NOMO-1 treated with dmso at 0.1 percent for 144 hours (cell line): ENCODE results near the gene PKD2L1.
"Not testable (repeated sequence)": the region's sequence is repeated elsewhere in the genome, so short reads cannot be mapped to it uniquely, and the experiment has no call there.

Source experiments
- DNase-seq: peaks from one replicate; lab custom pipeline; 2025; ENCODE audit not compliant: unreplicated experiment; lab: John Stamatoyannopoulos, UW

PKD2L1 gene

DNA sequence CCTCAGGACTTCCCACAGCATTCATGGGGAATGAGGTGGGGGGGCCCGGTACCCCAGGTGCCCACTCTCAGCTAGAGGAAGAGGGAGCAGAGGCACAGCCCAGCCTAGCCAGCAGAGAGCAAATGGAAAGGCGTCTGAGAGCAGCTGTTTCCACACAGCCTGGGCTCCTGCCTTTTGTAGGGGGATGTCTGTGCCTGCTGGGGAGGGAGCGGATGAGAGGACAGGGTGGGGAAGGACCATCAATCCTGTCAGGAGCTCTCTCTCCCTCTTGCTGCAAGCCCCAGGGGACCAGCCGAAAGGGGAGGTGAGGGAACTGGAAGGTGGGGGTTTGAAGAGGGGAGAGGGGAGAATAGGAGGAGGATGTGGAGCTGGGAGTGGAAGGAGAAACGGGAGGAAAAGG is at the start of gene PKD2L1:
Gene PKD2L1, minus strand, starts transcription at position 150 of the 400 bp plus-strand sequence. Its CDS starts 125 bp downstream, at position 25.
- DNase-seq = no peak

DNA sequence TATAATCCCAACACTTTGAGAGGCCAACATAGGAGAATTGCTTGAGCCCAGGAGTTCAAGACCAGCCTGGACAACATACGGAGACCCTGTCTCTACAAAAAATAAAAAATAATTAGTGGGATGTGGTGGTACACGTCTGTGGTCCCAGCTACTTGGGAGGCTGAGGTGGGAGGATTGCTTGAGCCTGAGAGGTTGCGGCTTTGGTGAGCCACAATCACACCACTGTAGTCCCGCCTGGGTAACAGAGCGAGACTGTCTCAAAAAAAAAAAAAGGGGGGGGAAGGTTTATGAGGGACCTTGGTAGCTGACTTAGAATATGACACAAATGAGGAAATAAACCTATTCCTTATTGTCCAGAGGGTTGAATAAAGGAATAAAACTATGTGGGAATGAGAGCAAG is 47.8 kb upstream of the PKD2L1 start:
- no peak for DNase-seq

DNA sequence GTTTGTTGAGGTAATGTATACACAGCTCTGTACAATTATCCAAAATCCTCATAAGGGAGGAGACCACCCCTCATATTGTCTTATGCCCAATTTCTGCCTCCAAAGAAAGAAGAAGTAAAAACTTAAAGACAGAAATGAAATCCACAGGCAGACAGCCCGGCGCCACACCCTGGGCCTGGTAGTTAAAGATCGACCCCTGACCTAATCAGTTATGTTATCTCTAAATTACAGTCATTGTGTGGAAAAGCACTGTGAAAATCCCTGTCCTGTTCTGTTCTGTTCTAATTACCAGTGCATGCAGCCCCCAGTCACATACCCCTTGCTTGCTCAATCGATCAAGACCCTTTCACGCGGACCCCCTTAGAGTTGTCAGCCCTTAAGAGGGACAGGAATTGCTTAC is 46.6 kb upstream of the PKD2L1 start:
- DNase-seq = not testable (repeated sequence)

DNA sequence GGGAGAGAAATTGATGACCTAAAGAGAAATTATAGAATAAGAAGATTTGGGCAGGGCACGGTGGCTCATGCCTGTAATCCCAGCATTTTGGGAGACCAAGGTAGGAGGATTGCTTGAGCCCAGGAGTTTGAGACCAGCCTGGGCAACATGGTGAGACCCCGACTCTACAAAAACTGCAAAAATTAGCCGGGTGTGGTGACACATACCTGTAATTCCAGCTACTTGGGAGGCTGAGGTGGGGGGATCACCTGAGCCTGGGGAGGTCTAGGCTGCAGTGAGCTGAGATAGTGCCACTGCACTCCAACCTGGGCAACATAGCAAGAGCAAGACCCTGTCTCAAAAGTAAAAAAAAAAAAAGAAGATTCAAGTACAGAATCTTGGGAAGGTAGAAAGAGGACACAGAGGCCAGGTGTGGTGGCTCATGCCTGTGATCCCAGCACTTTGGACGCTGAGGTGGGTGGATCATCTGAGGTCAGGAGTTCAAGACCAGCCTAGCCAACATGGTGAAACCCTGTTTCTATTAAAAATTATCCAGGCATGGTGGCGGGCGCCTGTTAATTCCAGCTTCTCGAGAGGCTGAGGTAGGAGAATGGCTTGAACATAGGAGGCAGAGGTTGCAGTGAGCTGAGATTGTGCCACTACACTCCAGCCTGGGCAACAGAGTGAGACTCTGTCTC is 44.8 kb upstream of the PKD2L1 start:
- not testable (repeated sequence) for DNase-seq

DNA sequence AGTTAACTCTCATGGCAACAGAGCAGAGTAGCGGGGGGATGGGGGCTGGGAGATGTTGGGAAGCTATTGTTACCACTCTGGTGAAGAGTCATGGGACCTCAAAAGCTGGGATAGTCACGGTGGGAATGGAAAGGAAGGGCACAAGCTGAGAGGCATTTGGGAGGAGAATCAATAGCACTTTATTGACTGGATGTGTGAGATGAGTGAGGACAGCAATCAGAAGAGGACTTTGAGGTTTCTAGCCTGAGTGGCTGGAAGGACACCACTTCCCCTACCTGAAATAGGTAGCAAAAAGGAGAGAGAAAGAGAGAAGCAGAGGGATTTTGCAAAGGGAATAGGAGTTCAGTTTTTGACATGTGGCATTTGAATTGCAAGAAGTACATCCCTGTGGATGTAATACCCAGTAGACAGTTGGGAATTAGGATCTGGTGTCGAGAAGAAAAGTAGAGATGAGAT is 44.2 kb upstream of the PKD2L1 start:
- no peak for DNase-seq

DNA sequence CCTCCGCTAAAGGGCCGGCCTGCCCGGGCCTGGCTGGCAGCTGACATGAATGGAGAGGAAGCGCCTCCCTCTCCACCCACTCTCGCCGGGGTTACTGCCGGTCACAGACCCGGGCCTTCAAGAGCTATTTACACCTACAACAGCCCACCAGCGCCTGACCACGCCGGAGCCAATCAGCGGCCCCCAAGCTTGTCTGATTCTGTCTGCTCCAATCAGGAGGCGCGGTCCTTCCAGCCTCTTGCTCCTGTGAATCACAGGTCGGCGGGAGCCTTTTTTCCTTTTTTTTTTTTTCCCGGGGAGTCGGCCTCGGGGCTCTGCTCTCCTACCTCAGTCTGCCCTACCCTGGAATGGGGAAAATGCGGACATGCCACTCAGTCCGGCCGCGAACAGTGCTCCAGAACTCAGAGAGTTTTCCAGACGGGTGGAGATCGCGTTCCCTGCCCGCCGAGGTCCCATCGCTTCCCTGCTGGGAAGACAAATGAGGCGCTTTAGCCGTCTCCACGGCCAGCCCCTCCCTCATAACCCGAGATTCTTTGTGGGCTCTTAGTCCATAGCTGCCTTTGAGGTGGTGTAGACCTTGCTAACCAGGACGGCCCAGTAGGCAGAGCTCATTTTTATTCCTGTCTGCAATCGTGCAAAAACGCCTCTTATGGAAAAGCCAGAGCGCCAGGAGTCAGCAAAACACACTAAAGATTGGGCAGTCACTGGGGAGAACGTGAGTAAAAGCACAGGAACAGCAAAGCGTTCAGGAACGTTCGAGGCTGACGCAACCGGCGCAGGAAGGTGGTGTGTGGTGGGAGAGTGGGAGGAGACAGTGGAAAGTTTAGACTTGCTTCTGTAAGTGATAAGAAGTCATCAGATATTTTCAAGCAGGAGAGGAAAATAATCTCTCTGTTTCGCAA is 43.5 kb upstream of the PKD2L1 start:
- DNase-seq = peak; percentile 93

DNA sequence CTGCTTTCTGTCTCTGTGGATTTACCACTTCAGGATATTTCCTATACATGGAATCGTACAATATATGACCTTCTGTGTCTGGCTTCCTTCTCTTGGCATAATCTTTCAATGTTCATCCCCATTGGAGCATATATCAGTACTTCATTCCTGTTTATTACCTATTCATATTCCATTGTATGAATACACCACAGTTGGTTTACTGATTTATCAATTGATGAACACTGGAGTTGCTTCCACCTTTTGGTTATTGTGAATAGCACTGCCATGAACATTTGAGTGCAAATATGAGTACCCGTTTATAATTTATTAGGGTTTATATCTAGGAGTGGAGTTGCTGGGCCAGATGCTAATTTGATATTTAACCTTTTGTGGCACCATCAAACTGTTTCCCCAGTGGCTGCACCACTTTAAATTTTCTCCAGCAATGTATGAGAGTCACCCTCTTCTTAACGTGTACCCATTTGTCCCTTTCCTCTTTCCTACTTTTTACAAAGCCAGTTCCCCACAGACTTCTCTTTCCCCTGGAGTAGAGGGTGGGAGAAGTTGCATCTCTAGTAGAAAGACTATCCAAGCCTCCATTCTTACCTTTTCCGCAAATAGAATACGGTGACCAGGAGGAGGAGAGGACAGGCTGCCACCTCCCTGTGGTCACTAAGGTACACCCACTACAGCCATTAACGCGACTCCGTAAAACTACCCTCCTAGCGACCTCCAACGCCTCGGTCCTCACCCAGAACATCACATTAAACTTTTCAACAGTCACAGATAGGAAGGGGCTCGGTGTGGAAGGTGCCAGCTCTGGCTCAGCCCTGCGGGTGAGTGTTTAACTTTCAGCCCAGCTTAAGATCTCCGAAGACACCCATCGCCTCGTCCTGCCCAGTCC is 42.6 kb upstream of the PKD2L1 start:
- no peak for DNase-seq

DNA sequence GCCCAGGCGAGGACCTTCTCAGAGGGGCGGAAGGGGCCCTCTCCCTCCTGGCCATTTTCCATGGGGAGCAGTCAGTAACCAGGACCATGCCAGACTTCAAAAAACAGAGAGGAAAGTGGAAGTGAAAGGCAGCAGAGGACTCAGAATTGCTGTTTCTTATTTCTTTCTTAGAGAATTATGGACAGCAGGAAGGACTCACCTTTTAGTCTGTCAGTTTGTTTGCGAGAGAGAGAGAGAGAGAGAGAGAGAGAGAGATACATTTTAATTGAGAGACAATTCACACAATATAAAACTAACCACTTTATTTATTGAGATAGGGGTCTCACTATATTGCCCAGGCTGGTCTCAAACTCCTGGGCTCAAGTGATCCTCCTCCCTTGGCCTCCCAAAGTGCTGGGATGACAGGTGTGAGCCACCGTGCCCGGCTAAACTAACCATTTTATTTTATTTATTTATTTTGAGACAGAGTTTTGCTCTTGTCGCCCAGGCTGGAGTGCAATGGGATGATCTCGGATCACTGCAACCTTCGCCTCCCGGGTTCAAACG is 41.5 kb upstream of the PKD2L1 start:
- DNase-seq = no peak

DNA sequence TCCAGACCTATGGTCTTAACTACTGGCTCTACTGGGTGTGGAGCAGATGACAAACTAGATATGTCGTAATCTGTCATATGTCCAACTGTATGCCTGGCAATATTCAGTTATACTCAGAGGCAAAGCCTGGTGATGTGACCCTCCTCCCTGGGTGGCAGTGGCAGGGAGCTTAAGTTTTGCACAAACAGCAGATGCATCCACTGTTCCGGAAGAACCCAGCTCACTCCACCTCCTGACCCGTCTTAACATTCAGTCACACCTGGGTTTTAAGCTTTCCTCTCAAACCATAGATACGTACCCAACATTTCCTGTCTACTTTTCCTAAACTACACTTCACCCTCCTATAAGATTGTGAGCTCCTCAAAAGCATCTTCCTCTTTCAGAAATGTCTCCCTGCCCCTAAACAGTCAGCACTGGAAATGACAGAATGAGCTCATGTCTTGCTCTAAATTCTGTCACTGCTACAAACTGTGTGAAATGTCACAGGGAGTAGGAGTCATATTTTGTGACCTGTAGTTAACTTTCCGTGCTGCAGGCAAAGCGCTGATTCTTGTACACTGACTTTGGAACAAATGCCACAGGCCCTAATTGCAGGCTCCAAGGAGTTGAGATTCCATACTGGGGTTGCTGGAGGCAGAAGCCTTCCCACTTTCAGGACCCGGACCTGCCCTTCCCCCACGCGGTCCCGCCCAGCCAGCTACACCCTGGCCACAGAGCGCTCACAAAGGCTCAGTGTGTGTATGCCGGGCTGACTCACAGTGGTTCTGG is 40.9 kb upstream of the PKD2L1 start:
- DNase-seq = peak; percentile 80

DNA sequence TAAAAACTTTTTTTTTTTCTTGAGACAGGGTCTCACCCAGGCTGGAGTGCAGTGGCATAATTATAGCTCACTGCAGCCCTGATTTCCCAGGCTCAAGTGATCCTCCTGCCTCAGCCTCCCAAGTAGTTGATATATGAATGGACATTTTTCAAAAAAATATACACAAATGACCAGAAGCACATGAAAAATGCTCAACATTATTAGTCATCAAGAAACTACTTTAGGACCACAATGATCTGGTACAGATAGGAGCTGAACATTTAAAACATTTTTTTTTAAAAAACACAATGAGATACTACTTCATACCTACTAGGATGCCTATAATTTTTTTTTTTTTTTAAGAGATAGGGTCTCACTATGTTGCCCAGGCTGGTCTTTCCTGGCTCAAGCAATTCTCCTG is 38.7 kb upstream of the PKD2L1 start:
- no peak for DNase-seq

DNA sequence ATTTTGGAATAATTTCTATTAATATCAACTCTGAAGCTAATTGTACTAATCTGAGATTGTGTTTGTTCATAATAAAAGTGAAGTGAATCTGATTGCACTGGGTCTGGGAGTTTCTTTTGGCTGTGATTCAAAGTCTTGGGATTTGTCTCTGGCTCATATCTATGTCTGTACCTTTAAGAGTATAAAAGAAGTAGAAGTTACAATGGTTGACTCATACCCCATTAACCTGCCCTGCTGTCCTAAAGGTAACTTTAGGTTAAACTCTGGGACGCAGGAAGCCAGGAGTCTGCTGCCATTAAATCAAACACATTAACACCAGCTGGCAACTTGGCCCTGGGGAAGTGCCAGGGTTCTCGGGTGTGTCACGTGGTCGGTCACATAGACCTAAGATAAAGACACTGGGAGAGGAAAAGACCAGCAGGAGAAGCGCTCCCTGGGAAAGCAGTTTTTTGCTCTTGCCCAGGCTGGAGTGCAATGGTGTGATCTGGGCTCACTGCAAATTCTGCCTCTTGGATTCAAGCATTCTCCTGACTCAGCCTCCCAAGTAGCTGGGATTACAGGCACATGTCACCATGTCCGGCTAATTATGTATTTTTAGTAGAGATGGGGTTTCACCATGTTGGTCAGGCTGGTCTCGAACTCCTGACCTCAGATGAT is 34.8 kb upstream of the PKD2L1 start:
- peak; percentile 19 for DNase-seq

DNA sequence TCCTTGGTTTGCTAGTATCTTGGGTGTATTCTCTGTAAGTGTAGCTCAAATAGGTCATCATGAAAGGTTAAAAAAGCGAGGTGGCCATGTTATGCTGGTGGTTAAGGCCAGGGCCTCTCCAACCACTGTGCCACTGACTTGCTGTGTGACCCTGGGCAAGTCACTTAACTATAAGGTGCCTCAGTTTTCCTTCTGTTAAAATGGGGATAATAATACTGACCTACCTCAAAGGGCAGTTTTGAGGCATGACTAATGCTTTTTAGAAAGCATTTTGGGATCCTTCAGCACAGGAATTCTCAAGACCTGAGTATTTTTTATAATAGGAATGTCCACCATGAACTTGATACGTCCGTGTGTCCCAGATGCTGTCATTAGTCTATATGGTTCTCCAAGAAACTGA is 34.1 kb upstream of the PKD2L1 start:
- DNase-seq = no peak

DNA sequence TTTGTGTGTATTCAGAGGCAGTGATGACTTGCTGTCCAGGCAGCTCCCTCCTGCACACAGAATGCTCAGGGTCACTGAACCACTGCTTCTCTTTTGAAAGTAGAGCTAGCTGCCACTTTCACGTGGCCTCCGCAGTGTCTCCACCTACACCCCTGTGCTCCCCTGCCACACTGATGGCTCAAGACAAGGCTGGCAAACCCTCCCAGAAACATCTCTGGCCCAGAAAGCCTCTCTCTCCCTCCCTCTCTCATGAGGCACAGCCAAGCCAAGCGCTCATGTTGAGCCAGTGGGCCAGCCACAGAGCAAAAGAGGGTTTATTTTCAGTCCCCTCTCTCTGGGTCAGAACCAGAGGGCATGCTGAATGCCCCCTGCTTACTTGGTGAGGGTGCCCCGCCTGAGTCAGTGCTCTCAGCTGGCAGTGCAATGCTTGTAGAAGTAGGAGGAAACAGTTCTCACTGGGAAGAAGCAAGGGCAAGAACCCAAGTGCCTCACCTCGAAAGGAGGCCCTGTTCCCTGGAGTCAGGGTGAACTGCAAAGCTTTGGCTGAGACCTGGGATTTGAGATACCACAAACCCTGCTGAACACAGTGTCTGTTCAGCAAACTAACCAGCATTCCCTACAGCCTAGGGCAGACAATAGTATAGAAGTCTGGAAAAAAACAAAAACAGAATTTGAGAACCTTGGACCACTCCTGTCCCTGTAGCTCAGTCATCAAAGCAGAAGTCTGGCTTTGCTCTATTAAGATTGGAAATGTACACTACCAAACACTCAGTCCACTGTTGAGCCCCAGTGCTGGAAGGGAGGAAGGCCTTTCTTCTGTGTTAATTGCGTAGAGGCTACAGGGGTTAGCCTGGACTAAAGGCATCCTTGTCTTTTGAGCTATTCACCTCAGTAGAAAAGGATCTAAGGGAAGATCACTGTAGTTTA is 32.8 kb upstream of the PKD2L1 start:
- no peak for DNase-seq

DNA sequence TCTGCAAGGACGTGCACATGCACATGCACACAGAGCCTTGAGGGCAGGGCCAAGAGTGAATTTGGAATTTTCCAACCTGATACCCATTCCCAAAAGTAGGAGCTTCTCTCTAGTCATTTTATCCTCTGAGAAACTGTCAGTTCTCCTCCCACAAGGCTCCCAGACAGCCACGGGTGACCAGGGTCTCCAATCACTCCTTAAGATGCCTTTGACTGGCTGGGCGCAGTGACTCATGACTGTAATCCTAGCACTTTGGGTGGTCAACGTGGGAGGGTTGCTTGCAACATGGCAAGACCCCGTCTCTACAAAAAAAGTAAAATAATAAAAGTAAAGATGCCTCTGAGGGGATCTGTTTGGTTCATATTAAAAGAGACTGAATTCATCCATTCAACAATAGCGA is 30.2 kb upstream of the PKD2L1 start:
- DNase-seq = no peak

DNA sequence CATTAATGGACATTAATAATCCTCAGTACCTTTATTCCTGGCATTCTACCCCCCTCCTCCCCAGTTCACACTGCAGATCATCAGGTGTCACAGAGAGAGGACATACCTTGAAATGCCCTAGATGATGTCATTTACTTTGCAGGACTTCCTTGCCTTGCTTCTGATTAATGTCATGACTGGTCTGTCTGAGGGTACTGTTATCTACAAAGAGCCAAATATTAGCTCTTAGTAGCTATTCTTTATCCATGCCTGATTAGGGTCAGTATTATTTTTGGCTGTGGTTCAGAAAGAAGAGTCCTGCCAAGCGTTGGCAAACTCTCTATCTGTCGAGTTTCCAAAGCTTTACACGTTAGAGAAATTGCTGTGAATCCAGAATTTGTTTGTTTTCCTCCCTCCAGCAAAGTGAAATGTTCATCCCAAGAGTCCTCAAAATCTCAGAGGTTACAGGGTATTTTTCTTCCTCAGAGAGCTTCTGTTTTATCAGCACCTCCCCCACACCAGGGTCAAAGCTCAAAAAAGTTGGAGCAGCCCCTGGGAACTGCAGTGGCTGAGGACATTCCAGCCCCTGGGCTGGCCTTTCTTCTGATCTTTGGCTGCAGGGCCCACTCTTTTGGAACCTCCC is 29.6 kb upstream of the PKD2L1 start:
- DNase-seq = no peak

DNA sequence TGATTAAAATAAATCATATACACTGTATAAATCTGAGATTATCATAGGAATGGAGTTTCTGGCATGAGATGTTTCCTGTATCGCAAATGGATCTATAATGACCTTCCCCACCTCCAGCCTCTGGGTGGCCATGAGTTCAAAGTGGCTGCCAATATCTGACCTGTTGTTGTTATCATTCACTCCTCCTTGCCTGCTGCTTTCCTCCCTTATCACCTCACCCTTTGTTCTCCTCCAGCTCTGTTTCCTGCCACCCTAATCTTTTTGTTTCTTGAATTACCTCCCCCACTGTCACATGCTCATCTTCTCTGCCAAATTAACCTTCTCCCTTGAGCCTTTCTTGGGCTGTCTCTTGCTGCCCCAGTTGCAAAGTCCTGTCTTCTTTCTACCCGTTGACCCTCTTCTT is 29.0 kb upstream of the PKD2L1 start:
- DNase-seq = no peak

DNA sequence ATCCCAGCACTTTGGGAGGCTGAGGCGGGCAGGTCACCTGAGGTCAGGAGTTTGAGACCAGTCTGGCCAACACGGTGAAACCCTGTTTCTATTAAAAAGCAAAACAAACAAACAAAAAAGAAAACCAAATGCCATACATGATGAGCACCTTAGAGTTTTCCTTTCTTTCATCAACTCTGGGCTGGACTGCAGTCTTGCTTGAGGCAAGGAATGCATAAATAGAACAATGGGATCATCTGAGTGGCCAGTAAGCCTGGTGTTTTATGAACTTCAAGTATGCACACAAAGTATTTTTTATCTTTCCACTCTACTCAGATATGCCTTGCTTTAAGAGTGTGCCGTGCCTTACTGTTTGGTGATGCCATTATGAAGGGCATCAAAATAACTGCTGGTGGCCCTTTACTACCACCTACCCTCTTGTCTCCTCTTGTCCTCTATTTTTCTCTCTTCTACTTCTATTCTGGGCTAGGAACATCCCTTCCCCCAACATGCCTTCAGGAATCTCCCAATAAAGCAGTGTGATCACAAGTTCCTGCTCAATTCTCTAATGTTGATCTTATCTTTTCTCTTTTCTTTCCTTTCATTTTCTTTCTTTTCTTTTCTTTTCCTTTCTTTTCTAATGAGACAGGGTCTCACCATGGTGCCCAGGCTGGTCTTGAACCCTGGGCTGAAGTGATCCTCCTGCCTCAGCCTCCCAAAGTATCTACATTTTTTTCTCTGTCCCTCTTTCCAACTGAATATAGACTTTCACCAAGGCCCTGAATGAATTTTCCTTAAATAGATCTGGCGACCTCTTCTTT is 27.2 kb upstream of the PKD2L1 start:
- DNase-seq = no peak
